ENCODE data around the gene GNS. TPM values are rescaled to one million over a fixed set of nuclear protein-coding genes. Genes with fewer than 3 reads are reported as not detected.

GNS gene
- total and polyA plus RNA-seq, 2 donors (not counting 3 experiments of a cell fraction or from before 2014, with no cell fraction given): 107 to 142 TPM

- DNase-seq (ENCODE audit: low read depth, low spot score) (no peak), FAIRE-seq (no peak)
- Histone ChIP-seq H3K4me3 (replicated peaks in 1 of 3; ENCODE audit: insufficient read depth in 1 of 3, low read depth in 1 of 3, low read length in 3 of 3) (no peak overlapping the region), H3K9me3 (replicated peaks; ENCODE audit: control insufficient read depth, insufficient read depth, low read length) (no peaks in the 10 kb centered on the region), H3K79me2 (ENCODE audit: control insufficient read depth, insufficient read depth, low read length) (peaks cover 4% of the 10 kb centered on the region), H3K4me1 (ENCODE audit: control insufficient read depth, extremely low read depth, insufficient read depth, low read length) (peaks cover 16% of the 10 kb centered on the region), H4K20me1 (replicated peaks; ENCODE audit: control insufficient read depth, extremely low read depth, insufficient read depth, low read length) (no peaks in the 10 kb centered on the region), H3K9ac (replicated peaks; ENCODE audit: extremely low read depth, insufficient read depth, low read length) (no peak overlapping the region), H3K27ac (ENCODE audit: insufficient read depth, low read depth, low read length) (no peak overlapping the region), H3K27me3 (ENCODE audit: control insufficient read depth in 2 of 2, insufficient read depth in 2 of 2, low read length in 2 of 2) (no peaks in the 10 kb centered on the region), H3K4me2 (ENCODE audit: insufficient read depth, low read length) (no peak overlapping the region), H3K36me3 (ENCODE audit: control insufficient read depth in 2 of 2, extremely low read depth in 1 of 2, insufficient read depth in 2 of 2, low read length in 2 of 2) (no peaks in the 10 kb centered on the region), H2AFZ (ENCODE audit: low read depth, low read length) (no peak overlapping the region), H3K9me1 (replicated peaks; ENCODE audit: control insufficient read depth, extremely low read depth, insufficient read depth, low read length) (no peaks in the 10 kb centered on the region)
- dilution Hi-C loops (cut with MboI; ENCODE audit: extremely low pct_ligation_motif_present, low sequenced_read_pairs) (no loop called here), intact Hi-C loops (cut with micrococcal nuclease) (no loop called here)
- BruUV-seq (replicated peaks): no TSS peak
- CTCF ChIA-PET: interaction anchor here (1.0 to 1.8 kb wide), 3 partner anchors 10 to 237 kb away, joined by 3 to 8 read pairs (median 4); no protein-coding TSS in a partner anchor
- TF ChIP-seq, protein P1, sequence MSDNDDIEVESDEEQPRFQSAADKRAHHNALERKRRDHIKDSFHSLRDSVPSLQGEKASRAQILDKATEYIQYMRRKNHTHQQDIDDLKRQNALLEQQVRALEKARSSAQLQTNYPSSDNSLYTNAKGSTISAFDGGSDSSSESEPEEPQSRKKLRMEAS (IDR thresholded peaks at IDR 0.05; ENCODE audit: insufficient read depth, insufficient read length): no peak
- TF ChIP-seq EZH2 (IDR thresholded peaks at IDR 0.05; ENCODE audit: borderline replicate concordance, low read depth, low read length, severe bottlenecking): no peak
- no peak for TF ChIP-seq POLR2A (IDR thresholded peaks at IDR 0.05; ENCODE audit: low read depth, low read length)
- no peak for TF ChIP-seq CTCF (IDR thresholded peaks at IDR 0.05; ENCODE audit: extremely low read depth in 1 of 2, insufficient read depth in 1 of 2, low read depth in 1 of 2, low read length in 2 of 2)
- no peak for TF ChIP-seq JUN (IDR thresholded peaks at IDR 0.05; ENCODE audit: borderline replicate concordance, insufficient read depth, insufficient read length, low read depth)
- TF ChIP-seq POLR2AphosphoS5 (IDR thresholded peaks at IDR 0.05; ENCODE audit: insufficient read depth, low read depth, low read length): no peak
- no peak for TF ChIP-seq MYC (IDR thresholded peaks at IDR 0.05; ENCODE audit: low read depth, low read length)
- TF ChIP-seq GATA2 (IDR thresholded peaks at IDR 0.05; ENCODE audit: insufficient read depth, insufficient read length, low read depth, low read length): no peak
- no peak for TF ChIP-seq FOS (IDR thresholded peaks at IDR 0.05; ENCODE audit: borderline replicate concordance, insufficient read depth, low read length)
- POLR2A ChIA-PET: no interaction called here
These were observed 26.6 kb upstream of the GNS start for GRCh38 chr12:64785838-64786237.

Data from endothelial cell of umbilical vein (primary cell).